ENCODE results near the gene KAT5. TPM values are rescaled to one million over a fixed set of nuclear protein-coding genes. Genes with fewer than 3 reads are reported as not detected.
"Not testable (repeated sequence)": the region's sequence is repeated elsewhere in the genome, so short reads cannot be mapped to it uniquely, and the experiment has no call there.

Gene KAT5
- total RNA-seq, 1 donor = 44.2 TPM

GRCh38 chr11:65685981-65686380, 26.1 kb upstream of the KAT5 start:
- Histone ChIP-seq H3K79me2 (ENCODE audit: insufficient read depth, low read length) (no peaks in the 10 kb centered on the region), H3K9me3 (ENCODE audit: low read depth, low read length) (no peaks in the 10 kb centered on the region), H3K36me3 (ENCODE audit: insufficient read depth, low read length) (no peaks in the 10 kb centered on the region), H3K4me3 (ENCODE audit: insufficient read depth, low read length) (no peak overlapping the region), H4K20me1 (ENCODE audit: insufficient read depth, low read length) (no peaks in the 10 kb centered on the region), H3K27me3 (ENCODE audit: insufficient read depth, low read length) (peaks cover 21% of the 10 kb centered on the region), H3K4me1 (ENCODE audit: insufficient read depth, low read length) (no peaks in the 10 kb centered on the region), H3K27ac (ENCODE audit: low read depth, low read length) (no peak overlapping the region), H3K4me2 (ENCODE audit: insufficient read depth, low read length) (no peak overlapping the region), H2AFZ (ENCODE audit: low read length) (no peak overlapping the region)
- no peak for TF ChIP-seq CTCF (IDR thresholded peaks at IDR 0.05; ENCODE audit: extremely low read depth, low read depth, low read length)
- DNase-seq (ENCODE audit: insufficient read length, low spot score, missing footprints) = no peak

- not testable (repeated sequence) for DNase-seq (ENCODE audit: insufficient read length, low spot score, missing footprints); H3K79me2 ChIP-seq (ENCODE audit: insufficient read depth, low read length); H3K36me3 ChIP-seq (ENCODE audit: insufficient read depth, low read length); H3K4me3 ChIP-seq (ENCODE audit: insufficient read depth, low read length); H3K27me3 ChIP-seq (ENCODE audit: insufficient read depth, low read length); H3K4me1 ChIP-seq (ENCODE audit: insufficient read depth, low read length); H3K27ac ChIP-seq (ENCODE audit: low read depth, low read length); H3K4me2 ChIP-seq (ENCODE audit: insufficient read depth, low read length); H4K20me1 ChIP-seq (ENCODE audit: insufficient read depth, low read length); H3K9me3 ChIP-seq (ENCODE audit: low read depth, low read length); H2AFZ ChIP-seq (ENCODE audit: low read length)
Observed at GRCh38 chr11:65691847-65692246, 20.2 kb upstream of the KAT5 start.

- Histone ChIP-seq H3K4me3 (ENCODE audit: insufficient read depth, low read length) (no peak overlapping the region), H2AFZ (ENCODE audit: low read length) (no peak overlapping the region), H3K79me2 (ENCODE audit: insufficient read depth, low read length) (no peaks in the 10 kb centered on the region), H4K20me1 (ENCODE audit: insufficient read depth, low read length) (no peaks in the 10 kb centered on the region), H3K36me3 (ENCODE audit: insufficient read depth, low read length) (no peaks in the 10 kb centered on the region), H3K27me3 (ENCODE audit: insufficient read depth, low read length) (peaks cover 5% of the 10 kb centered on the region), H3K4me2 (ENCODE audit: insufficient read depth, low read length) (no peak overlapping the region), H3K27ac (ENCODE audit: low read depth, low read length) (no peak overlapping the region), H3K4me1 (ENCODE audit: insufficient read depth, low read length) (no peaks in the 10 kb centered on the region), H3K9me3 (ENCODE audit: low read depth, low read length) (no peaks in the 10 kb centered on the region)
- TF ChIP-seq CTCF (IDR thresholded peaks at IDR 0.05; ENCODE audit: extremely low read depth, low read depth, low read length) = no peak
- DNase-seq (ENCODE audit: insufficient read length, low spot score, missing footprints) = no peak
Observed at GRCh38 chr11:65692367-65692766, 19.7 kb upstream of the KAT5 start.

- no peak for DNase-seq (ENCODE audit: insufficient read length, low spot score, missing footprints)
- H3K27ac ChIP-seq (ENCODE audit: low read depth, low read length) = no peak overlapping the region
- H3K27me3 ChIP-seq (ENCODE audit: insufficient read depth, low read length) = peaks cover 15% of the 10 kb centered on the region
- H4K20me1 ChIP-seq (ENCODE audit: insufficient read depth, low read length) = no peaks in the 10 kb centered on the region
- no peaks in the 10 kb centered on the region for H3K36me3 ChIP-seq (ENCODE audit: insufficient read depth, low read length)
- H3K79me2 ChIP-seq (ENCODE audit: insufficient read depth, low read length) = no peaks in the 10 kb centered on the region
- H3K9me3 ChIP-seq (ENCODE audit: low read depth, low read length) = no peaks in the 10 kb centered on the region
- H3K4me1 ChIP-seq (ENCODE audit: insufficient read depth, low read length) = no peaks in the 10 kb centered on the region
- no peak for TF ChIP-seq CTCF (IDR thresholded peaks at IDR 0.05; ENCODE audit: extremely low read depth, low read depth, low read length)
- no peak overlapping the region for H3K4me2 ChIP-seq (ENCODE audit: insufficient read depth, low read length)
- no peak overlapping the region for H3K4me3 ChIP-seq (ENCODE audit: insufficient read depth, low read length)
- no peak overlapping the region for H2AFZ ChIP-seq (ENCODE audit: low read length)
Observed at GRCh38 chr11:65695459-65696241, 16.4 kb upstream of the KAT5 start.
